Fibroblast of skin of right quadriceps (primary cell): ENCODE results near the gene IFRD1.

Experiments used
- DNase-seq: peaks from one replicate; pipeline ENCODE4 v3.0.0-alpha.2; 2013

The IFRD1 gene, protein sequence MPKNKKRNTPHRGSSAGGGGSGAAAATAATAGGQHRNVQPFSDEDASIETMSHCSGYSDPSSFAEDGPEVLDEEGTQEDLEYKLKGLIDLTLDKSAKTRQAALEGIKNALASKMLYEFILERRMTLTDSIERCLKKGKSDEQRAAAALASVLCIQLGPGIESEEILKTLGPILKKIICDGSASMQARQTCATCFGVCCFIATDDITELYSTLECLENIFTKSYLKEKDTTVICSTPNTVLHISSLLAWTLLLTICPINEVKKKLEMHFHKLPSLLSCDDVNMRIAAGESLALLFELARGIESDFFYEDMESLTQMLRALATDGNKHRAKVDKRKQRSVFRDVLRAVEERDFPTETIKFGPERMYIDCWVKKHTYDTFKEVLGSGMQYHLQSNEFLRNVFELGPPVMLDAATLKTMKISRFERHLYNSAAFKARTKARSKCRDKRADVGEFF

DNA sequence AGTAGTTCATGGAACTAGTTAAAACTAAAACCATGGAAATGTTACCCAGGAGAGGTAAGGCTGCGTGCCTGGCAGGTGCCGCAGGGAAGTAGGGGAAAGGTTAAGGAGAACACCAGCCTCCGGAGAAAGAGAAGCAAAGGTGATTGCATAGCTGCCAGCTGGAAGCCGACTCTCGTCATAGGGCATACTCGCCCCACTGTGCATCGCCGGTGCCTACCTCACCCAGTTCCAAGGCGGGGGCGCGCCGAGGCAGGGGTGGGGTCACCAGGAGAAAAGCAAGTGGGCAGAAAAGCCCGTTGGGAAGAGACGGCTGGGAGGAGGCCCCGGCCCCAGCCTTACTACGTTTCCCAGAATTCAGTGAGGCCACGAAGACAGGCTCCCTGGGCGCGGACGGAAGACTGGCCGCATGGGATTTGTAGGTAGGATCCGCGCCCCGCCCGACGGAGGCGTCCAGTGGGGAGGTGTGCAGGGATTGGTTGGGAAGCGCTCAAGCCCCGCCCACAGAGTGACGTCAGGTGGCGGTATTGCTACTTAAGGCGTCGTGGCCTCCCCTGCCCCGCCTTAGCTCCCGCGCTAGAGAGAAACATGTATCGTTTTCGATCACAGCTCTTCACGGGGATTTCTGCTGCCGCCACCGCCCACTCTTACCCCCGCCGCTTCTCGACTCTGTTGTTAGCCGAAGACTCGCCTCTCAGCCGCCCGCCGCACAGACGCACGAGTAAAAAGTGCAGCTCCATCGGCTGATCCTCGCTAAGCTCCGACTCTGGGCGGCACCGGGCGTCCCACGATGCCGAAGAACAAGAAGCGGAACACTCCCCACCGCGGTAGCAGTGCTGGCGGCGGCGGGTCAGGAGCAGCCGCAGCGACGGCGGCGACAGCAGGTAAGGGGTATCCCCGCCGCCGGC lies at the start of gene IFRD1:
Gene IFRD1, plus strand, starts transcription at position 559 of the 905 bp plus-strand sequence. Its CDS starts 229 bp downstream, at position 788.
- peak; percentile 98 for DNase-seq

DNA sequence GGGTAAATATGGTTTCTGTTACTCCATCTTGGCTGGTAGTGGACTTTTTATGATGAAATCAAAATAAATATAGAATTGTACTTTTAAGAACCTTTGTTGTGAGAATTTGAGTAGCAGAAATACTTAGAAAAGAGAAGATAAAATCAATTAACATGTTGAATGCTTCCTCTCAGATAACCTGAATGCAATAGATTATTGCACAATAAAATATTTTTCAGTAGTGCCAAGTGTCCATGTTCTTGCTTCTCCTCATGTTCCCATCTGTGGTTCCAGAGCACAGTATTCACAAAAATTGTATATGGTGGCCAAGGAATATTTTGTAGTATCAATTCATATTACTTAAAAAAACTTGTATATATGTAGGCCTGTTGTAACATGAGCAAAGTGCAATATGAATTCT lies 45.9 kb upstream of the IFRD1 start:
- DNase-seq: no peak

DNA sequence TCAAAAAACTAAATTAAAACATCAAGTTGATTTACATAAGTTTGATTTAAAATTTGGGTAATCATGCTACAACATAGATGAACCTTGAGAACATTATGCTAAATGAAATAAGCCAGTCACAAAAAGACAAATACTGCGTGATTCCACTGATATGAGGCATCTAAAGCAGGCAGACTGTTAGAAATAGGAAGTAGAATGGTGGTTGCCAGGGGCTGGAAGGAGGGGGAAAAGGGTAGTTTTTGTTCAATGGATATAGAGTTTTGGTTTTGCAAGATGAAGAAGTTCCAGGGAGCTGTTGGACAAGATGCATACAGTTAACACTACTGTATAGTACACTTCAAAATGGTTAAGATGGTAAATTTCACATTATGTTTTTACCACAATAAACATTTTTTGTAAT lies 45.0 kb upstream of the IFRD1 start:
- no peak for DNase-seq

- no peak for DNase-seq
These were observed 43.0 kb upstream of the IFRD1 start for GRCh38 chr7:112407261-112407660.

DNA sequence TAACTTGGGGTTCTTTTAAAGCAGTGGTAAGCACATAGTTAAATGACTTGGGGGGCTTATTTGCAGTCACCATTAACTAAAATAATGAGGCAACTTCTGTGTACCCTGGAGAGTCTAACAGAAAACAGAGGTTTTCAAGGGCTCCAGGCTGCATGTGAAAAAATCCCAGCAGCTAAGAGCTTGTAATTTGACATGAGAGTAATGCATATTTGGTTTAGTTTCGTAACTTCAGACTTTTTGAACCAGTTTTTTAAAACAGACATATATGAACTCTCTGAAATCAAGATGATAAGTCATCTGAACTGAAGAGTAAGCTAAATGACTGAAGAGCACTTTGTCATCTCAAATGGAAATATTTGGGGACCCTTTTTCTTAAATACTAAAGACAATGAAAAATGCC lies 40.2 kb upstream of the IFRD1 start:
- peak; percentile 31 for DNase-seq

DNA sequence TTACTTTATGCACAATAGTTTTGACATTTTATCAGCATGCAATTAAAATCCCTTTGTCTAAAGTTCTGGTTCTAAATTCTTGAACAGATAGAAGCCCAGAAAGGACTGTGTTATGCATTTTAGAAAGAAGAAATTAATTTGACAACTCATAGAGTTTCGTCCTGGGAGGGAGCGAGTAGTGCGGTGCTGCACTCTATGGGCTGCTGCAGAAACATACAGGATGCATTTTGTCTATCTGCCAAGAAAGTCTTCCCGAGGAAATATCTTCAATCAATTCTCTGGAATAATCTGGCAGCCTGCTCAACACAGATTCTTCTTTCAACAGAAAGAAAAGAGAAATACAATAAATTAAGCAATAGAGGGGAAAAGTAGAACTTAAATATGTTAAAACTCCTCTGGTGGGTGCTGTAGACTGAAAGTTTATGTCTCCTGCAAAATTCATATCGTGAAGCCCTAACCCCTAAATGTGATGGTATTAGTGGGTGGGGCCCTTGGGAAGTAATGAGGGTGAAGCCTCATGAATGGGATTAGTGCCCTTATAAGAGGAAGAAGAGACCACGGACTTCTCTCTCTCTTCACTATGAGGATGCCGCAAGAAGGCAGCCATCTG lies 39.0 kb upstream of the IFRD1 start:
- peak; percentile 42 for DNase-seq

GRCh38 chr7:112414855-112415490 lies 35.3 kb upstream of the IFRD1 start:
- peak; percentile 22 for DNase-seq

- DNase-seq: peak; percentile 45
These were observed 34.1 kb upstream of the IFRD1 start for GRCh38 chr7:112416127-112416526.

- no peak for DNase-seq
These were observed 30.6 kb upstream of the IFRD1 start for GRCh38 chr7:112419543-112420130.

- peak; percentile 32 for DNase-seq
These were observed 29.9 kb upstream of the IFRD1 start for GRCh38 chr7:112420236-112420861.

DNA sequence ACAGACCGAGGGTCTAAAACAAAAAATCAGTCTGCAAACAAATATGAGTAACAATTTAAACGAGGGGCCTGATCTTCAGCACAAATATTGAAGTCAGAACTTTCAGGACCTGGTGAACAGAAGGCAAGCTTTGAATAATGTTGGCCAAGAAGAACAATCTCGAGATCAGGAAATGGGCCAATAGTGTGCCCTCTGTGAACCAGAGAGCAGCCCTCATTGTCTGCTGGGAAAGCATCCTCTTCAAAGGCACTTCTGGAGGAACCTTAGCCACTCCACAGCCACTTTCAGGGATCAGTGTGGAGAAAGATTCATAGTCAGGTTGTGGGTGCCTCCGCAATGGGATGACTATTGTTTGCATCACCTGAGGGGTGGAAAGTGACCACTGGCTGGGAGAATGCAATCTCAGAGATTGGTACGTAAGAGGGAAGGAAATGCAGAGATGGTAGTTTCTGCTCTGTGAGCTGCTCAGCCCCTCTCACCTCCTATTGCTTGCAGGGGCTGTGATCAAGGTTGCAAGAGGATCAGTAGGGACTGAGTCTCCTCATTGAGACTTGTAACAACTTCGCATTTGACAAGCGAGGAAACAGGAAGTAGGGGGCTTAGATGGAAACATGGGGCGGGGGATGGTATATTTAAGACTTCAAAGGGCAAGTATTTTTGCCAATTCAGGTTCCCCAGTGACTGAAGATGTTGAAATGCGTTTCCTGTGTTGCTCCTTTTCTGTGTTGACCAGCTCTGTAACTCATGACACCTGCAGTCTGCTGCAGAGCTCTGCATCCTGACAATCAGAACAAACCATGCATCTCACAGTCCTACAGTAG lies 28.4 kb upstream of the IFRD1 start:
- no peak for DNase-seq

DNA sequence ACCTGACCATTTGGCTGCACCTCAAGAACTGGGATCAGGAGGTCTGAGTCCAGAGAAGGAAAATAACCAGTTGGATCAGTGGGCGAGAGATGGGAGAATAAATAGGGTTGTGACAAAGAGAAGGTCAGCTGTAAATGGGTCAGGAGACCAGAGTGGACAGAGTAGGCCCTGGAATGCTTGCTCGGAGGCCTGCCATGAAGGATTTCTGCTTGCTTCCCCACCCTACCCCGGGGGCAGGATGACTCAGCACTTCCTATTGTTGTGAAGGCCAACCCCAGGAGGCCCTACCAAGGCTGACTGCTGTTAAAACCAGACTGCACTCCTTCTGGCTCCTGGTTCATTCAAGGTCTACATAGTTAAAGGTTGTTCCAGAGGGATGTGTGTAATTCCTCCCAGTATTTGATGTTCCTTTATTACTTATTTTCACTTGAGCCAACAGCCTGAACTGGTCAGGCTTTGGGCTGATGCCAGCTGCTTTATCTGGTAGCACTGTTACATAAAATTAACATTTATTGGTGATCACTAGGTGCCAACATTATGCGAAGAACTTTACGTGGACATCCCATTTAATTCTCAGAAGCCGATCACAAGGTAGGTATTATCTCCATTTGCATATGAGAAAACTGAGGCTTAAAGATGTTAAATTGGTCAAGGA lies 27.3 kb upstream of the IFRD1 start:
- DNase-seq: peak; percentile 82

GRCh38 chr7:112423987-112424386 lies 26.3 kb upstream of the IFRD1 start:
- no peak for DNase-seq

GRCh38 chr7:112427984-112428383 lies 22.3 kb upstream of the IFRD1 start:
- DNase-seq: no peak

GRCh38 chr7:112428715-112429114 lies 21.5 kb upstream of the IFRD1 start:
- no peak for DNase-seq

- DNase-seq: no peak
These were observed 19.6 kb upstream of the IFRD1 start for GRCh38 chr7:112430649-112431048.

DNA sequence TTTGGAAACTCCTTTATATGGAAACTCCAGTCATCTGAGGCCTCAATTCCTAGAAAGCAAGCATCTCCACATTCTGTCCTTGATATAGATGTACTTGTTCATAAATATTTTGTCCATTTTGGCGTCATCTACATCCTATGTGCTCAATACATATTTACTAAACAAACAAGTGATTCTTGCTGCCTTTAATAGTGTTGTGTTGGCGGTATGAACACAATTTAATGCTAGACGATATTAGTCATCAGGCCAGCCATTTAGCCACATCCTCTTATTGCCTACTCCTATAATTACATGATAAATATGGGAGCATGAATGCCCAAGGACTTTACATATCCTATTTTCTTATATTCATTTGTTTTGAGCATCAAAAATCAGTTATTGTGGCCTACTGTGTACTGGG lies 18.5 kb upstream of the IFRD1 start:
- no peak for DNase-seq

- DNase-seq: no peak
These were observed 17.0 kb upstream of the IFRD1 start for GRCh38 chr7:112433289-112433688.

GRCh38 chr7:112437072-112437471 lies 13.2 kb upstream of the IFRD1 start:
- peak; percentile 33 for DNase-seq

- no peak for DNase-seq
These were observed 10.8 kb upstream of the IFRD1 start for GRCh38 chr7:112439476-112439875.
